ENCODE results near the gene MED26. TPM values are rescaled to one million over a fixed set of nuclear protein-coding genes. Genes with fewer than 3 reads are reported as not detected.
A peak's percentile ranks its signal among the peaks of the same experiment; 100 is the strongest.

The MED26 gene
- total and polyA plus RNA-seq, 2 of the 13 experiments (the other 11 are each of a cell fraction or from before 2014, with no cell fraction given), result 3.5 to 3.8 TPM

- 0 out of 2 replicates have a peak, but pooled peaks have one; percentile 50 for TF ChIP-seq ZNF318 (CRISPR knock-in tag; IDR thresholded peaks at IDR 0.05)
- no peak for TF ChIP-seq KDM5A (IDR thresholded peaks at IDR 0.05; ENCODE audit: borderline replicate concordance, low read length)
- no peak for TF ChIP-seq ATF7 (IDR thresholded peaks at IDR 0.05)
- no peak for TF ChIP-seq ATF7 (CRISPR knock-in tag; IDR thresholded peaks at IDR 0.05)
- peak; percentile 78; the same call in 1 of the 2 replicates for TF ChIP-seq YEATS2 (CRISPR knock-in tag; IDR thresholded peaks at IDR 0.05; ENCODE audit: borderline replicate concordance)
- TF ChIP-seq TBL1XR1 (IDR thresholded peaks at IDR 0.05; ENCODE audit: borderline replicate concordance, low read length, partially characterized antibody), result no peak
- TF ChIP-seq ARNTL (CRISPR knock-in tag; IDR thresholded peaks at IDR 0.05), result peak; percentile 68; the same call in 1 of the 2 replicates
- TF ChIP-seq FOXC1 (CRISPR knock-in tag; IDR thresholded peaks at IDR 0.05; ENCODE audit: borderline replicate concordance), result peak; percentile 85
- TF ChIP-seq TOPORS (CRISPR knock-in tag; IDR thresholded peaks at IDR 0.05), result no peak
- no peak for TF ChIP-seq DNMT3B (CRISPR knock-in tag; conservative IDR thresholded peaks at IDR 0.05)
- 0 out of 2 replicates have a peak, but pooled peaks have one; percentile 64 for TF ChIP-seq FOXO4 (CRISPR knock-in tag; conservative IDR thresholded peaks at IDR 0.05)
- peak; percentile 72 for TF ChIP-seq IKZF5 (CRISPR knock-in tag; IDR thresholded peaks at IDR 0.05)
- TF ChIP-seq ZNF572 (CRISPR knock-in tag; IDR thresholded peaks at IDR 0.05), result peak; percentile 77; the same call in 1 of the 2 replicates
- peak; percentile 86 for TF ChIP-seq THAP11 (CRISPR knock-in tag; IDR thresholded peaks at IDR 0.05)
- TF ChIP-seq STAG1 (CRISPR knock-in tag; IDR thresholded peaks at IDR 0.05), result no peak
Observed at GRCh38 chr19:16628183-16628983, at the start of gene MED26 (continued).
